ENCODE results near the gene TEX53.

Gene TEX53

DNA sequence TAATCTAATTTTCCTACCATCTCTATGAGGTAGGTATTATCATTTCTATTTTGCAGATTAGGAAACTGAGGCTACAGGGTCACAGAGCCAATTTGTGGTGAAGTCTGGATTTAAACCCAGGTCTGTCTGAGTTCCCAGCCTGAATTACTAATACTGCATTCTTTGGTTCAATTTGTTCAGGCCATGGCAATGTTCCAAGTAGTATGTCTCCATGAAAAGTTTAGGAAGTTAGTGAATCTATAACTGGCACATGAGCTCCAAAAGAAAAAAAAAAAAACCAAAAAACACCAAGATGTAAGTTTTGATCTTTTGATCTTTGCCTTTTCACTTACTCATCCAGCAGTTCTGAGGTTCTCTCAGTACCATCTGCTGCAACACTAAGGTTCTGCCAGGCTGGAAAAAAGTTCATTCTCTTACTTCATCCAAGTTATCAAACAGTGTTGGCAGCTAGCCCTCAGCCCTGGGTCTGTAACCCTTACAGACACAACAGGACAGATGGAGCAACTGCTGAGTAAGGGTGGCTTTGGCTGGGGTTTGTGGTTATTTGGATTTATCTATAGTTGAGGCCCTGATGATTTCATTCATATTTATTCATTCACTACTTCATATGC, 50.9 kb downstream of the TEX53 start:
- DNase-seq (ENCODE audit: low read depth in 3 of 3) = no peak

Measured in stimulated activated CD4-positive, alpha-beta T cell treated with anti-CD3 and anti-CD28 coated beads, TNF-alpha, amount 100 ng/mL, for 4 hours (primary cell).